PFSK-1 (cell line): Measurements from ENCODE around the gene ANGPTL1.

Experiments
- FOXP2 ChIP-seq: optimal IDR thresholded peaks from 2 replicates; pipeline ENCODE3; 2011; ENCODE audit warnings: borderline replicate concordance, control low read depth, inconsistent platforms; ENCODE audit not compliant: insufficient read depth; ENCODE audit errors: extremely low read length, extremely low read depth
- POLR2AphosphoS5 ChIP-seq: IDR thresholded peaks from 2 replicates; pipeline ENCODE4 v1.6.1; 2012; ENCODE audit warnings: low read depth, mild to moderate bottlenecking, control low read depth, low read length, moderate library complexity
- REST ChIP-seq, 2 experiments: IDR thresholded peaks; 2 replicates each; pipeline versions ENCODE4 v1.6.1 to v1.8.0; 2011 to 2012; ENCODE audit warnings: low read depth in 2 of 2, low read length in 2 of 2, control low read depth in 1 of 2, inconsistent platforms in 1 of 2, mild to moderate bottlenecking in 1 of 2, moderate library complexity in 1 of 2; ENCODE audit not compliant: insufficient read depth in 1 of 2
- SIN3A ChIP-seq: IDR thresholded peaks from 2 replicates; pipeline ENCODE4 v1.6.1; 2012; ENCODE audit warnings: mild to moderate bottlenecking, low read length, moderate library complexity, borderline replicate concordance; ENCODE audit not compliant: insufficient read depth
- TAF1 ChIP-seq: IDR thresholded peaks from 2 replicates; pipeline ENCODE4 v1.6.1; 2012; ENCODE audit warnings: low read length, control low read depth, borderline replicate concordance; ENCODE audit not compliant: insufficient read depth

The ANGPTL1 gene

GRCh38 chr1:178810585-178810984 is 60.3 kb downstream of the ANGPTL1 start:
- no peak for TF ChIP-seq TAF1
- no peak for TF ChIP-seq FOXP2
- no peak for TF ChIP-seq SIN3A
- TF ChIP-seq POLR2AphosphoS5, result no peak
- no peak for TF ChIP-seq REST (IDR thresholded peaks at IDR 0.05; ENCODE audit: insufficient read depth in 1 of 2, low read depth in 2 of 2, low read length in 2 of 2)

DNA sequence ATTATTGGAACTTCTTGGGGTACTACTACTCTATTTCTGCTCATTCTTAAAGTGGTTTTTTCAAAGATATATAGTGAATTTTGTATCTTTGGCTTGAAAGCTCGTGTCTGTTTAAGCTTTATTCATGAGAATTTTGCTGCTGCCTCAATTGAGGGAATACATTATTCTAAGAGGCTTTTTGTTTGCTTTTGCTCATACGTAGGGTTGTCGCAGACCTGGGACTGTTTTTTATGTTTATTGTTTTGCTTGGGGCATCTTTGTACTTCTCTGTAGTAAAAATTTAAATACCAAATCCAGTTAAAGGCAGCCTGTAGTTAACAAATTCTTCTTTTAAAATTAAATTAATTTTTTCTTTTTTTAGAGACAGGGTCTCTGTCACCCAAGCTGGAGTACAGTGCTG is 62.3 kb downstream of the ANGPTL1 start:
- TF ChIP-seq REST (IDR thresholded peaks at IDR 0.05; ENCODE audit: insufficient read depth in 1 of 2, low read depth in 2 of 2, low read length in 2 of 2) (no peak), POLR2AphosphoS5 (no peak), TAF1 (no peak), SIN3A (no peak), FOXP2 (no peak)

DNA sequence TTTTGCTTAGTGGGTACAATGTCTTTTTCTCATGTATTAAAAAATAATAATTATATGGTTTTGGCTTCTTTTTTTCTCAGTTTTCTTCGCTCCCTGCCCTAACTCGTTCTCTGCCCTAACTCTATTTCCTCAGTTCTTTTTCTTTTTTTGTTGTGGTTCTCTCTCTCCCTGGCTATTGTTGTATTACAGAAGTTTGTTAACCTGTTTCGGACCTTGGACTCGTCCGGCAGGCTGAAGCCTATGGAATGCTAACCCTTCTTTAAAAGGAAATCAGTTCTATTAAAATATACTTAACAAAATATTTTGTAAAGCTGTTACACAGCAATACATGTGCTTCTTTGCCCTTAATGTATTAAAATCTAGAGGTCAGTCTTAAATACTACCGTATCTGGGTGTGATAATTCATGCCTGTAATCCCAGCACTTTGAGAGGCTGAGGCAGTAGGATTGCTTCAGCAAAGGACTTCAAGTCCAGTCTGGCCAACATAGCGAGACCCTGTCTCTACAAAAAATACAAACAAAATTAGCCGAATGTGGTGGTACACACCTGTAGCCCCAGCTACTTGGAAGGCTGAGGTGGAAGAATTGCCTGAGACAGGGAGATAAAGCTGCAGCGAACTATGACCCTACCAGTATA is 64.1 kb downstream of the ANGPTL1 start:
- no peak for TF ChIP-seq TAF1
- TF ChIP-seq SIN3A, result no peak
- no peak for TF ChIP-seq REST (IDR thresholded peaks at IDR 0.05; ENCODE audit: insufficient read depth in 1 of 2, low read depth in 2 of 2, low read length in 2 of 2)
- TF ChIP-seq FOXP2, result no peak
- TF ChIP-seq POLR2AphosphoS5, result no peak

DNA sequence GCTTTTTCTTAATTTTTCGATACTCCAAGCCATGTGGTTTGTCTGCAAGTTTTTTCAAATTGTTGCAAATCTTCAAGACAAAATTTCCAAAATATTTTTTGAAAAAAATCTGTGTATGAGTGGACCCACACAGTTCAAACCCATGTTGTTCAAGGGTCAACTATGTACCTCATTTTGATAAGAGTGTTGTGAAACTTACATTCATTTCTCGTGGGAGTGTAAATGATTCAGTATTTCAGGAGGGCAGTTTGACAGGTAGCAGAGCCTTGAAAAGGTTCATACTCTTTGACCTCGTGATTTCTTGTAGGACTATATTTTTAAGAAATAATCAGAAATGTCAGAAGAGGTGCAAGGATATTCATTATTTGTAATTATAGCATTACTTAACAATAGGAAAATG is 68.0 kb downstream of the ANGPTL1 start:
- TF ChIP-seq REST (IDR thresholded peaks at IDR 0.05; ENCODE audit: insufficient read depth in 1 of 2, low read depth in 2 of 2, low read length in 2 of 2) (no peak), SIN3A (no peak), TAF1 (no peak), POLR2AphosphoS5 (no peak), FOXP2 (no peak)
